ENCODE results near the gene SUGCT. TPM values are rescaled to one million over a fixed set of nuclear protein-coding genes. Genes with fewer than 3 reads are reported as not detected.

Gene SUGCT
- total and polyA plus RNA-seq, 2 of the 8 experiments (the other 6 are each of a cell fraction or from before 2014, with no cell fraction given): 2.8 to 5.4 TPM

- TF ChIP-seq, protein P1, sequence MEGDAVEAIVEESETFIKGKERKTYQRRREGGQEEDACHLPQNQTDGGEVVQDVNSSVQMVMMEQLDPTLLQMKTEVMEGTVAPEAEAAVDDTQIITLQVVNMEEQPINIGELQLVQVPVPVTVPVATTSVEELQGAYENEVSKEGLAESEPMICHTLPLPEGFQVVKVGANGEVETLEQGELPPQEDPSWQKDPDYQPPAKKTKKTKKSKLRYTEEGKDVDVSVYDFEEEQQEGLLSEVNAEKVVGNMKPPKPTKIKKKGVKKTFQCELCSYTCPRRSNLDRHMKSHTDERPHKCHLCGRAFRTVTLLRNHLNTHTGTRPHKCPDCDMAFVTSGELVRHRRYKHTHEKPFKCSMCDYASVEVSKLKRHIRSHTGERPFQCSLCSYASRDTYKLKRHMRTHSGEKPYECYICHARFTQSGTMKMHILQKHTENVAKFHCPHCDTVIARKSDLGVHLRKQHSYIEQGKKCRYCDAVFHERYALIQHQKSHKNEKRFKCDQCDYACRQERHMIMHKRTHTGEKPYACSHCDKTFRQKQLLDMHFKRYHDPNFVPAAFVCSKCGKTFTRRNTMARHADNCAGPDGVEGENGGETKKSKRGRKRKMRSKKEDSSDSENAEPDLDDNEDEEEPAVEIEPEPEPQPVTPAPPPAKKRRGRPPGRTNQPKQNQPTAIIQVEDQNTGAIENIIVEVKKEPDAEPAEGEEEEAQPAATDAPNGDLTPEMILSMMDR (IDR thresholded peaks at IDR 0.05; ENCODE audit: control extremely low read depth in 1 of 3, insufficient read depth in 1 of 3, low read depth in 1 of 3, low read length in 3 of 3): no peak
Measured at GRCh38 chr7:40202851-40203250, 68.0 kb downstream of the SUGCT start (continued).
